ENCODE measurements around the gene OR52E4. TPM values are rescaled to one million over a fixed set of nuclear protein-coding genes. Genes with fewer than 3 reads are reported as not detected.

OR52E4 gene
- total RNA-seq, 1 experiment from 2014 or later = not detected

- no TSS peak for BruUV-seq (replicated peaks)
- Mint-ChIP-seq H3K4me1 (ENCODE audit: low read depth, unreplicated experiment) (no peaks in the 10 kb centered on the region), H3K9me3 (ENCODE audit: unreplicated experiment) (peaks cover 52% of the 10 kb centered on the region), H3K36me3 (ENCODE audit: insufficient read depth, unreplicated experiment) (no peaks in the 10 kb centered on the region), H3K27me3 (ENCODE audit: insufficient read depth, unreplicated experiment) (peaks cover 5% of the 10 kb centered on the region), H3K27ac (ENCODE audit: unreplicated experiment) (no peak overlapping the region), H3K4me3 (ENCODE audit: unreplicated experiment) (no peak overlapping the region)
- Histone ChIP-seq H3K4me1 (no peaks in the 10 kb centered on the region), H3K27me3 (replicated peaks; ENCODE audit: control insufficient read depth, insufficient read depth, low read length) (no peaks in the 10 kb centered on the region), H3K4me3 (ENCODE audit: low read depth, low read length) (no peak overlapping the region), H3K36me3 (ENCODE audit: control insufficient read depth, insufficient read depth, low read length) (no peaks in the 10 kb centered on the region), H3K9me3 (no peaks in the 10 kb centered on the region)
- POLR2A ChIA-PET = no interaction called here
- DNase-seq = no peak
- CTCF ChIA-PET = no interaction called here
- TF ChIP-seq, protein P1, sequence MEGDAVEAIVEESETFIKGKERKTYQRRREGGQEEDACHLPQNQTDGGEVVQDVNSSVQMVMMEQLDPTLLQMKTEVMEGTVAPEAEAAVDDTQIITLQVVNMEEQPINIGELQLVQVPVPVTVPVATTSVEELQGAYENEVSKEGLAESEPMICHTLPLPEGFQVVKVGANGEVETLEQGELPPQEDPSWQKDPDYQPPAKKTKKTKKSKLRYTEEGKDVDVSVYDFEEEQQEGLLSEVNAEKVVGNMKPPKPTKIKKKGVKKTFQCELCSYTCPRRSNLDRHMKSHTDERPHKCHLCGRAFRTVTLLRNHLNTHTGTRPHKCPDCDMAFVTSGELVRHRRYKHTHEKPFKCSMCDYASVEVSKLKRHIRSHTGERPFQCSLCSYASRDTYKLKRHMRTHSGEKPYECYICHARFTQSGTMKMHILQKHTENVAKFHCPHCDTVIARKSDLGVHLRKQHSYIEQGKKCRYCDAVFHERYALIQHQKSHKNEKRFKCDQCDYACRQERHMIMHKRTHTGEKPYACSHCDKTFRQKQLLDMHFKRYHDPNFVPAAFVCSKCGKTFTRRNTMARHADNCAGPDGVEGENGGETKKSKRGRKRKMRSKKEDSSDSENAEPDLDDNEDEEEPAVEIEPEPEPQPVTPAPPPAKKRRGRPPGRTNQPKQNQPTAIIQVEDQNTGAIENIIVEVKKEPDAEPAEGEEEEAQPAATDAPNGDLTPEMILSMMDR (IDR thresholded peaks at IDR 0.05; ENCODE audit: insufficient read depth in 1 of 2, low read depth in 1 of 2, low read length in 1 of 2, severe bottlenecking in 1 of 2, unreplicated experiment in 1 of 2) = no peak
- intact Hi-C loops (cut with micrococcal nuclease; ENCODE audit: unreplicated experiment) = no loop called here
These were observed 52.7 kb downstream of the OR52E4 start for GRCh38 chr11:5933116-5933515.

Other genes with a start within 250 kb of the OR52E4 start
- 21.9 and 25.2 TPM in 2 replicates for gene TRIM5, start 195.6 kb upstream of the OR52E4 start, total RNA-seq (2022)
- gene TRIM22, start 190.8 kb upstream of the OR52E4 start, total RNA-seq (2022) = 0.58 TPM in 1 of 2 replicates, not detected in the other
- not detected in 2 replicates for gene OR56B1, start 144.2 kb upstream of the OR52E4 start, total RNA-seq (2022)
- not detected in 2 replicates for gene OR52N4, start 126.4 kb upstream of the OR52E4 start, total RNA-seq (2022)
- not detected in 2 replicates for gene OR52N5, start 97.3 kb upstream of the OR52E4 start, total RNA-seq (2022)
- gene OR52N1, start 89.4 kb upstream of the OR52E4 start, total RNA-seq (2022) = not detected in 2 replicates
- gene OR52N2, start 71.7 kb upstream of the OR52E4 start, total RNA-seq (2022) = not detected in 2 replicates
- not detected in 2 replicates for gene OR52E6, start 38.7 kb upstream of the OR52E4 start, total RNA-seq (2022)
- not detected in 2 replicates for gene OR52E8, start 22.9 kb upstream of the OR52E4 start, total RNA-seq (2022)
- gene OR52E5, start 12.6 kb downstream of the OR52E4 start, total RNA-seq (2022) = not detected in 2 replicates
- gene OR56A3, start 61.6 kb downstream of the OR52E4 start, total RNA-seq (2022) = not detected in 2 replicates
- not detected in 2 replicates for gene OR56A5, start 87.9 kb downstream of the OR52E4 start, total RNA-seq (2022)
- gene OR52L1, start 106.4 kb downstream of the OR52E4 start, total RNA-seq (2022) = not detected in 2 replicates
- not detected in 2 replicates for gene OR56A4, start 126.3 kb downstream of the OR52E4 start, total RNA-seq (2022)
- not detected in 2 replicates for gene OR56A1, start 150.1 kb downstream of the OR52E4 start, total RNA-seq (2022)
- gene OR56B4, start 227.1 kb downstream of the OR52E4 start, total RNA-seq (2022) = not detected in 2 replicates